ENCODE measurements around the gene CNGA3. TPM values are rescaled to one million over a fixed set of nuclear protein-coding genes. Genes with fewer than 3 reads are reported as not detected.

Gene CNGA3
- total and polyA plus RNA-seq, 2 donors (not counting 1 experiment from before 2014, with no cell fraction given) = under 0.01 TPM; not detected in 1

- Histone ChIP-seq H3K4me3 (replicated peaks in 1 of 4; ENCODE audit: control extremely low read depth in 1 of 4, insufficient read depth in 1 of 4, low read depth in 3 of 4, low read length in 4 of 4) (no peak overlapping the region), H3K36me3 (ENCODE audit: control insufficient read depth, insufficient read depth, low read length) (no peaks in the 10 kb centered on the region), H3K4me2 (ENCODE audit: extremely low read depth, insufficient read depth, low read length) (no peak overlapping the region), H2AFZ (ENCODE audit: low read length) (no peak overlapping the region), H3K27ac (ENCODE audit: insufficient read depth, low read length) (no peak overlapping the region), H3K79me2 (ENCODE audit: control insufficient read depth, insufficient read depth, low read length) (no peaks in the 10 kb centered on the region), H3K27me3 (ENCODE audit: control insufficient read depth, insufficient read depth, low read length) (peaks cover 3% of the 10 kb centered on the region), H3K9me3 (ENCODE audit: control insufficient read depth, insufficient read depth, low read depth, low read length) (no peaks in the 10 kb centered on the region), H3K9ac (ENCODE audit: insufficient read depth, low read length) (no peak overlapping the region), H3K4me1 (ENCODE audit: control insufficient read depth, extremely low read depth, insufficient read depth, low read length) (no peaks in the 10 kb centered on the region), H4K20me1 (ENCODE audit: control insufficient read depth, extremely low read depth, insufficient read depth, low read length) (no peaks in the 10 kb centered on the region)
- DNase-seq (ENCODE audit: low read depth in 2 of 2) = no peak
- TF ChIP-seq, protein P1, sequence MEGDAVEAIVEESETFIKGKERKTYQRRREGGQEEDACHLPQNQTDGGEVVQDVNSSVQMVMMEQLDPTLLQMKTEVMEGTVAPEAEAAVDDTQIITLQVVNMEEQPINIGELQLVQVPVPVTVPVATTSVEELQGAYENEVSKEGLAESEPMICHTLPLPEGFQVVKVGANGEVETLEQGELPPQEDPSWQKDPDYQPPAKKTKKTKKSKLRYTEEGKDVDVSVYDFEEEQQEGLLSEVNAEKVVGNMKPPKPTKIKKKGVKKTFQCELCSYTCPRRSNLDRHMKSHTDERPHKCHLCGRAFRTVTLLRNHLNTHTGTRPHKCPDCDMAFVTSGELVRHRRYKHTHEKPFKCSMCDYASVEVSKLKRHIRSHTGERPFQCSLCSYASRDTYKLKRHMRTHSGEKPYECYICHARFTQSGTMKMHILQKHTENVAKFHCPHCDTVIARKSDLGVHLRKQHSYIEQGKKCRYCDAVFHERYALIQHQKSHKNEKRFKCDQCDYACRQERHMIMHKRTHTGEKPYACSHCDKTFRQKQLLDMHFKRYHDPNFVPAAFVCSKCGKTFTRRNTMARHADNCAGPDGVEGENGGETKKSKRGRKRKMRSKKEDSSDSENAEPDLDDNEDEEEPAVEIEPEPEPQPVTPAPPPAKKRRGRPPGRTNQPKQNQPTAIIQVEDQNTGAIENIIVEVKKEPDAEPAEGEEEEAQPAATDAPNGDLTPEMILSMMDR (conservative IDR thresholded peaks at IDR 0.05 in 1 of 2, IDR thresholded peaks at IDR 0.05 in 1 of 2; ENCODE audit: low read depth in 1 of 2, low read length in 2 of 2) = no peak
- TF ChIP-seq EZH2 (IDR thresholded peaks at IDR 0.05; ENCODE audit: low read length, missing control alignments) = no peak
Measured at GRCh38 chr2:98395977-98396376, 49.7 kb downstream of the CNGA3 start.

DNA sequence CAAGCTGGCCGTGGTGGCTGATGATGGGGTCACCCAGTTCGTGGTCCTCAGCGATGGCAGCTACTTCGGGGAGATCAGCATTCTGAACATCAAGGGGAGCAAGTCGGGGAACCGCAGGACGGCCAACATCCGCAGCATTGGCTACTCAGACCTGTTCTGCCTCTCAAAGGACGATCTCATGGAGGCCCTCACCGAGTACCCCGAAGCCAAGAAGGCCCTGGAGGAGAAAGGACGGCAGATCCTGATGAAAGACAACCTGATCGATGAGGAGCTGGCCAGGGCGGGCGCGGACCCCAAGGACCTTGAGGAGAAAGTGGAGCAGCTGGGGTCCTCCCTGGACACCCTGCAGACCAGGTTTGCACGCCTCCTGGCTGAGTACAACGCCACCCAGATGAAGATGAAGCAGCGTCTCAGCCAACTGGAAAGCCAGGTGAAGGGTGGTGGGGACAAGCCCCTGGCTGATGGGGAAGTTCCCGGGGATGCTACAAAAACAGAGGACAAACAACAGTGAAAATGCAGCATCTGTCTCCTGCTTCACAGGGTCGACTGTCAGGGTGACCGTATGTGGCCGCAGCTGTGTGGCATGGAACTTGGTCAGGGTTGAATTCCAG is 50.6 kb downstream of the CNGA3 start:
- H3K4me2 ChIP-seq (ENCODE audit: extremely low read depth, insufficient read depth, low read length) = no peak overlapping the region
- no peak overlapping the region for H3K27ac ChIP-seq (ENCODE audit: insufficient read depth, low read length)
- no peaks in the 10 kb centered on the region for H3K4me1 ChIP-seq (ENCODE audit: control insufficient read depth, extremely low read depth, insufficient read depth, low read length)
- no peaks in the 10 kb centered on the region for H3K79me2 ChIP-seq (ENCODE audit: control insufficient read depth, insufficient read depth, low read length)
- H3K4me3 ChIP-seq (replicated peaks in 1 of 4; ENCODE audit: control extremely low read depth in 1 of 4, insufficient read depth in 1 of 4, low read depth in 3 of 4, low read length in 4 of 4) = no peak overlapping the region
- no peaks in the 10 kb centered on the region for H3K9me3 ChIP-seq (ENCODE audit: control insufficient read depth, insufficient read depth, low read depth, low read length)
- H3K27me3 ChIP-seq (ENCODE audit: control insufficient read depth, insufficient read depth, low read length) = peaks cover 3% of the 10 kb centered on the region
- no peak overlapping the region for H3K9ac ChIP-seq (ENCODE audit: insufficient read depth, low read length)
- no peak for DNase-seq (ENCODE audit: low read depth in 2 of 2)
- TF ChIP-seq, protein P1 (conservative IDR thresholded peaks at IDR 0.05 in 1 of 2, IDR thresholded peaks at IDR 0.05 in 1 of 2; ENCODE audit: low read depth in 1 of 2, low read length in 2 of 2) = no peak
- TF ChIP-seq EZH2 (IDR thresholded peaks at IDR 0.05; ENCODE audit: low read length, missing control alignments) = no peak
- no peak overlapping the region for H2AFZ ChIP-seq (ENCODE audit: low read length)
- H3K36me3 ChIP-seq (ENCODE audit: control insufficient read depth, insufficient read depth, low read length) = no peaks in the 10 kb centered on the region
- no peaks in the 10 kb centered on the region for H4K20me1 ChIP-seq (ENCODE audit: control insufficient read depth, extremely low read depth, insufficient read depth, low read length)

DNA sequence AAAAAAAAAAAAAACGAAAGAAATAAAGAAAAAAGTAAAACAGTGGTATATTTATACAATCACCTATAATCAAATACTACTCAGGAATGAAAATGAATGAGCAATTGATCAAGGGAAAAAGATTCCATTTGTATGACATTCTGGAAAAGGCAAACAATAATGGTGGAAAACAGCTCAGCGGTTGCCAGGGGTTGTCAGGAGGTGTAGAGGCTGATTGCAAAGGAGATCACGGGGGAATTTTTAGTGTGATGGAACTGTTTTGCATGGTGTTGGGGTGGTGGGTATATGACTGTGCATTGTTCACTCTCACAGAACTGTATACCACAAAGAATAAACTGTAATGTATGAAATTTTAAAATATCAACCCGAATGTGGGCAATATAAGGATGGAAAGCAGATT is 52.9 kb downstream of the CNGA3 start:
- Histone ChIP-seq H4K20me1 (ENCODE audit: control insufficient read depth, extremely low read depth, insufficient read depth, low read length) (no peaks in the 10 kb centered on the region), H3K9ac (ENCODE audit: insufficient read depth, low read length) (no peak overlapping the region), H3K27ac (ENCODE audit: insufficient read depth, low read length) (no peak overlapping the region), H3K4me2 (ENCODE audit: extremely low read depth, insufficient read depth, low read length) (no peak overlapping the region), H3K27me3 (ENCODE audit: control insufficient read depth, insufficient read depth, low read length) (peaks cover 3% of the 10 kb centered on the region), H3K9me3 (ENCODE audit: control insufficient read depth, insufficient read depth, low read depth, low read length) (no peaks in the 10 kb centered on the region), H3K4me3 (replicated peaks in 1 of 4; ENCODE audit: control extremely low read depth in 1 of 4, insufficient read depth in 1 of 4, low read depth in 3 of 4, low read length in 4 of 4) (no peak overlapping the region), H2AFZ (ENCODE audit: low read length) (no peak overlapping the region), H3K36me3 (ENCODE audit: control insufficient read depth, insufficient read depth, low read length) (no peaks in the 10 kb centered on the region), H3K4me1 (ENCODE audit: control insufficient read depth, extremely low read depth, insufficient read depth, low read length) (no peaks in the 10 kb centered on the region), H3K79me2 (ENCODE audit: control insufficient read depth, insufficient read depth, low read length) (no peaks in the 10 kb centered on the region)
- TF ChIP-seq, protein P1 (conservative IDR thresholded peaks at IDR 0.05 in 1 of 2, IDR thresholded peaks at IDR 0.05 in 1 of 2; ENCODE audit: low read depth in 1 of 2, low read length in 2 of 2) = no peak
- TF ChIP-seq EZH2 (IDR thresholded peaks at IDR 0.05; ENCODE audit: low read length, missing control alignments) = no peak
- DNase-seq (ENCODE audit: low read depth in 2 of 2) = no peak

All from fibroblast of lung (primary cell).